ENCODE measurements around the gene MAPK4.

Gene MAPK4

GRCh38 chr18:50623694-50624352, 63.9 kb downstream of the MAPK4 start:
- TF ChIP-seq ZNF274 (IDR thresholded peaks at IDR 0.05; ENCODE audit: low read depth, low read length) = no peak
- no peak overlapping the region for H3K4me3 ChIP-seq (ENCODE audit: low read length)

- TF ChIP-seq ZNF274 (IDR thresholded peaks at IDR 0.05; ENCODE audit: low read depth, low read length) = no peak
- no peak overlapping the region for H3K4me3 ChIP-seq (ENCODE audit: low read length)
Observed at GRCh38 chr18:50624981-50625380, 65.1 kb downstream of the MAPK4 start.

- no peak for TF ChIP-seq ZNF274 (IDR thresholded peaks at IDR 0.05; ENCODE audit: low read depth, low read length)
- no peak overlapping the region for H3K4me3 ChIP-seq (ENCODE audit: low read length)
Observed at GRCh38 chr18:50626317-50626716, 66.4 kb downstream of the MAPK4 start.

- no peak overlapping the region for H3K4me3 ChIP-seq (ENCODE audit: low read length)
- no peak for TF ChIP-seq ZNF274 (IDR thresholded peaks at IDR 0.05; ENCODE audit: low read depth, low read length)
Observed at GRCh38 chr18:50627594-50628532, 68.0 kb downstream of the MAPK4 start.

- no peak overlapping the region for H3K4me3 ChIP-seq (ENCODE audit: low read length)
- TF ChIP-seq ZNF274 (IDR thresholded peaks at IDR 0.05; ENCODE audit: low read depth, low read length) = no peak
Observed at GRCh38 chr18:50628533-50628905, 68.6 kb downstream of the MAPK4 start.

GRCh38 chr18:50629148-50629631, 69.3 kb downstream of the MAPK4 start:
- H3K4me3 ChIP-seq (ENCODE audit: low read length) = no peak overlapping the region
- TF ChIP-seq ZNF274 (IDR thresholded peaks at IDR 0.05; ENCODE audit: low read depth, low read length) = no peak

GRCh38 chr18:50630895-50631294, 71.0 kb downstream of the MAPK4 start:
- no peak overlapping the region for H3K4me3 ChIP-seq (ENCODE audit: low read length)
- no peak for TF ChIP-seq ZNF274 (IDR thresholded peaks at IDR 0.05; ENCODE audit: low read depth, low read length)

- no peak for TF ChIP-seq ZNF274 (IDR thresholded peaks at IDR 0.05; ENCODE audit: low read depth, low read length)
- no peak overlapping the region for H3K4me3 ChIP-seq (ENCODE audit: low read length)
Observed at GRCh38 chr18:50632895-50633515, 73.1 kb downstream of the MAPK4 start.

- TF ChIP-seq ZNF274 (IDR thresholded peaks at IDR 0.05; ENCODE audit: low read depth, low read length) = no peak
- H3K4me3 ChIP-seq (ENCODE audit: low read length) = no peak overlapping the region
Observed at GRCh38 chr18:50633992-50634391, 74.1 kb downstream of the MAPK4 start.

GRCh38 chr18:50636366-50637057, 76.6 kb downstream of the MAPK4 start:
- TF ChIP-seq ZNF274 (IDR thresholded peaks at IDR 0.05; ENCODE audit: low read depth, low read length) = no peak

GRCh38 chr18:50638016-50638883, 78.4 kb downstream of the MAPK4 start:
- TF ChIP-seq ZNF274 (IDR thresholded peaks at IDR 0.05; ENCODE audit: low read depth, low read length) = no peak
- H3K4me3 ChIP-seq (ENCODE audit: low read length) = no peak overlapping the region

More at GRCh38 chr18:50636366-50637057, 76.6 kb downstream of the MAPK4 start:
- H3K4me3 ChIP-seq (ENCODE audit: low read length) = no peak overlapping the region

- H3K4me3 ChIP-seq (ENCODE audit: low read length) = no peak overlapping the region
- TF ChIP-seq ZNF274 (IDR thresholded peaks at IDR 0.05; ENCODE audit: low read depth, low read length) = no peak
Observed at GRCh38 chr18:50638884-50639420, 79.1 kb downstream of the MAPK4 start.

- no peak overlapping the region for H3K4me3 ChIP-seq (ENCODE audit: low read length)
- TF ChIP-seq ZNF274 (IDR thresholded peaks at IDR 0.05; ENCODE audit: low read depth, low read length) = no peak
Observed at GRCh38 chr18:50639711-50640110, 79.8 kb downstream of the MAPK4 start.

Data from GM08714 (cell line).